HFF-Myc (cell line): Measurements from ENCODE around the gene PPP1R3F.

Source experiments
- DNase-seq: peaks from one replicate; pipeline ENCODE4 v3.0.0-alpha.2; 2011; ENCODE audit warnings: low read depth; ENCODE audit errors: extremely low read depth
- H3K4me3 ChIP-seq: replicated peaks from 2 replicates; pipeline ENCODE4 v1.5.1; 2011; ENCODE audit warnings: low read depth, mild to moderate bottlenecking, control low read depth, low read length
- TF ChIP-seq, protein P1 (sequence below): IDR thresholded peaks from 2 replicates; pipeline ENCODE4 v1.5.1; 2012; ENCODE audit warnings: mild to moderate bottlenecking, low read depth, low read length, control low read depth; ENCODE audit errors: missing control alignments

PPP1R3F gene

DNA sequence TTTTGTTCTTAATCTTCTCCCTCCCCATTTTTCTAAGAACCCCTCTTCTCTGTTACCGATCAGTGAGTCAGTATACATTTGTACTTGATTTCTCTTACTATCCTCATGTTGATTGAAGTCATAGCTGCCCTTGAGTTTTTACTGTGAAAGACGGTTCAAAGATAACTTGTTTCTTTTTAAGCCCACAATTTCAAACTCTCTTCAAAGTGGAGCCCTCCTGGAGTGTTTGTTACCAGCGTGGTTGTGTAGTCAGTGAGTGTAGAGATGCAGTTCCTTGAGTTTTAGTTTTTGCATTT, 7.9 kb downstream of the PPP1R3F start:
- TF ChIP-seq, protein P1, sequence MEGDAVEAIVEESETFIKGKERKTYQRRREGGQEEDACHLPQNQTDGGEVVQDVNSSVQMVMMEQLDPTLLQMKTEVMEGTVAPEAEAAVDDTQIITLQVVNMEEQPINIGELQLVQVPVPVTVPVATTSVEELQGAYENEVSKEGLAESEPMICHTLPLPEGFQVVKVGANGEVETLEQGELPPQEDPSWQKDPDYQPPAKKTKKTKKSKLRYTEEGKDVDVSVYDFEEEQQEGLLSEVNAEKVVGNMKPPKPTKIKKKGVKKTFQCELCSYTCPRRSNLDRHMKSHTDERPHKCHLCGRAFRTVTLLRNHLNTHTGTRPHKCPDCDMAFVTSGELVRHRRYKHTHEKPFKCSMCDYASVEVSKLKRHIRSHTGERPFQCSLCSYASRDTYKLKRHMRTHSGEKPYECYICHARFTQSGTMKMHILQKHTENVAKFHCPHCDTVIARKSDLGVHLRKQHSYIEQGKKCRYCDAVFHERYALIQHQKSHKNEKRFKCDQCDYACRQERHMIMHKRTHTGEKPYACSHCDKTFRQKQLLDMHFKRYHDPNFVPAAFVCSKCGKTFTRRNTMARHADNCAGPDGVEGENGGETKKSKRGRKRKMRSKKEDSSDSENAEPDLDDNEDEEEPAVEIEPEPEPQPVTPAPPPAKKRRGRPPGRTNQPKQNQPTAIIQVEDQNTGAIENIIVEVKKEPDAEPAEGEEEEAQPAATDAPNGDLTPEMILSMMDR, result no peak
- no peak overlapping the region for H3K4me3 ChIP-seq

DNA sequence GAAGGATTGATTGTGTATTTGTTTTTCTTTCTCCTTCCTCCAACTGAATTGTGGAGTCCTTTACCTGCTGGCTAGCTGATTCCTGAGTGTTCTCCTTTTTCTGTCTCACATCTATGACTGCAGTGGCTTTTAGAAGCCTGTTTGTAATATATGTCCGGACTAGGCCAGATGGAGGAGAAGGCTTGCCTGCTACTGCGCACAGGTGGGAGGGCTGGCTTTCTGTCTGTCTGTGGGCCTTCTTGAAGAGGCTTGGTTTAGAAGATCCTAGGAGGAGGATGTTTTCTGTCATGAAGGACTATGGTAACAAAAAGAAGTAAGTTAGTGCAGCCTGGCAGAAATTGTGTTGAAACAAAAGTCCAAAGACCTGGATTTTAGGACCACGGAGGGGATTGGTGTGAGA, 8.5 kb downstream of the PPP1R3F start:
- H3K4me3 ChIP-seq, result no peak overlapping the region
- TF ChIP-seq, protein P1, result no peak
- no peak for DNase-seq

More for the DNA sequence above, 7.9 kb downstream of the PPP1R3F start:
- no peak for DNase-seq

- peak; percentile 15 for DNase-seq
Observed at GRCh38 chrX:49282647-49283011, 13.0 kb downstream of the PPP1R3F start.

DNA sequence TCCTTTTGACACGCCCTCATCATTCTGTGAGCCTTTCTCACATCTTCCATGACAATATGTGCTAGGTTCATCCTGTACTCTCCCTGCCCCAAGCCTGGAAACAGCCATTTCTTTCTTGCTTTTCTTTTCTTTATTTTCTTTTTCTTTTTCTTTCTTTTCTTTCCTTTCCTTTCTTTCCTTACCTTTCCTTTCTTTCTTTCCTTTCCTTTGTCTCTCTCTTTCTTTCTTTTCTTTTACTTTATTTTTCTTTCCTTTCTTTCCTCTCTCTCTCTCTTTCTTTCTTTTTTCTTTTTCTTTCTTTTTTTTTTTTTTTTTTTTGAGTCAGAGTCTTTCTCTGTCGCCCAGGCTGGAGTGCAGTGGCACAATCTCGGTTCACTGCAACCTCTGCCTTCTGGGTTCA, 14.6 kb downstream of the PPP1R3F start:
- TF ChIP-seq, protein P1, result no peak
- no peak for DNase-seq
- H3K4me3 ChIP-seq, result no peak overlapping the region

More at GRCh38 chrX:49282647-49283011, 13.0 kb downstream of the PPP1R3F start:
- no peak overlapping the region for H3K4me3 ChIP-seq
- TF ChIP-seq, protein P1, result peak; percentile 24

GRCh38 chrX:49286136-49286535, 16.5 kb downstream of the PPP1R3F start:
- H3K4me3 ChIP-seq, result no peak overlapping the region
- TF ChIP-seq, protein P1, result no peak
- no peak for DNase-seq

DNA sequence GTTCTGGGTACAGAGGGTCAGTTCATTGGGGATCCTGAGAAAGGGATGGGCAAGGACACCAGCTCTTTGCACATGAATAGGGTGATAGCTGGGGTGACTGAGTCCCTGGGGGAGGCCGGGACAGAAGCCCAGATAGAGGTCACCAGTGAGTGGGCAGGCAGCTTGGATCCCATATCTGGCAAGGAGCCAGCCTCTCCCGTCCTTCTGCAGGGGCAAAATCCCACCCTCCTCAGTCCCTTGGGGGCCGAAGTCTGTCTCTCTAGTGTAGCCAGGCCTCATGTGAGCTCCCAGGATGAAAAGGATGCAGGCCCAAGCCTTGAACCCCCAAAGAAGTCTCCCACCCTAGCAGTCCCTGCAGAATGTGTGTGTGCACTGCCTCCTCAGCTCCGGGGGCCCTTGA, 17.0 kb downstream of the PPP1R3F start:
- no peak for DNase-seq
- TF ChIP-seq, protein P1, result no peak
- H3K4me3 ChIP-seq, result no peak overlapping the region

DNA sequence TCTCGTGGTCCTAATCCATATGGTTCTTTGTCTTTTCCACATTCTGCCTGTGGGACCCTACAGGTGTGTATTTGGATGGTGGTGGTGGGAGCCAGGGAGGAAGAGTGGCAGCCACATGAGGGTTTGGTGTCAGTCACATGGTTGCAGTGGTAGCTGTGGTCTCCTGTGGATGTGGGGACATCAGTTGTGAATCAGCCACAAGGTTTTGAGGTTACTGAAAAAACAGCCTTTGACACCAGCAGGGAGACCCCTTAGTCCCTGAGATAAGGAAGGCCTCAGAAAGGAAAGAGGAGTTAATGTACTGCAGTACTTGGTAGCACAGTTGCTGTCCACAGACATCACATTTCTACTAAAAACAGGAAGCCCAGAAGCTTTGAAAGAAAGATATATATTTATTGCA, 18.1 kb downstream of the PPP1R3F start:
- H3K4me3 ChIP-seq, result no peak overlapping the region
- no peak for DNase-seq
- TF ChIP-seq, protein P1, result no peak
